Endodermal cell (in vitro differentiated cells): ENCODE results near the gene CA5A. TPM values are rescaled to one million over a fixed set of nuclear protein-coding genes. Genes with fewer than 3 reads are reported as not detected.
"Not testable (repeated sequence)": the region's sequence is repeated elsewhere in the genome, so short reads cannot be mapped to it uniquely, and the experiment has no call there.

Experiments
- DNase-seq: peaks from one replicate; pipeline ENCODE4 v3.0.0-alpha.2; 2017
- H3K27ac ChIP-seq: 2 replicates; pipeline ENCODE4 v1.5.1; 2013; ENCODE audit warnings: mild to moderate bottlenecking, low read depth, low read length, moderate library complexity
- H3K27me3 ChIP-seq: 2 replicates; pipeline ENCODE4 v1.6.1; 2013; ENCODE audit warnings: mild to moderate bottlenecking, low read length, moderate library complexity; ENCODE audit not compliant: insufficient read depth, control insufficient read depth, poor library complexity, severe bottlenecking
- H3K36me3 ChIP-seq: 2 replicates; pipeline ENCODE4 v1.7.0; 2013; ENCODE audit warnings: mild to moderate bottlenecking, low read length, moderate library complexity; ENCODE audit not compliant: control insufficient read depth, insufficient read depth
- H3K4me1 ChIP-seq: one replicate; pipeline ENCODE4 v1.7.0; 2013; ENCODE audit warnings: low read length; ENCODE audit not compliant: control insufficient read depth, insufficient read depth
- H3K4me3 ChIP-seq: 2 replicates; pipeline ENCODE4 v1.5.1; 2013; ENCODE audit warnings: mild to moderate bottlenecking, low read length, moderate library complexity
- H3K9ac ChIP-seq: 2 replicates; pipeline ENCODE4 v1.6.1; 2013; ENCODE audit warnings: mild to moderate bottlenecking, low read length, moderate library complexity; ENCODE audit not compliant: poor library complexity, severe bottlenecking; ENCODE audit errors: extremely low read depth
- H3K9me3 ChIP-seq: 2 replicates; pipeline ENCODE4 v1.6.1; 2013; ENCODE audit warnings: mild to moderate bottlenecking, low read length, moderate library complexity; ENCODE audit not compliant: control insufficient read depth
- H3K27ac Mint-ChIP-seq: 2 replicates; pipeline ENCODE4 v1.8.0; 2020; ENCODE audit warnings: mixed read lengths
- H3K27me3 Mint-ChIP-seq: 2 replicates; pipeline ENCODE4 v1.8.0; 2021; ENCODE audit warnings: mild to moderate bottlenecking, mixed read lengths; ENCODE audit not compliant: insufficient read depth
- H3K36me3 Mint-ChIP-seq: 2 replicates; pipeline ENCODE4 v1.8.0; 2020; ENCODE audit warnings: low read depth, mixed read lengths
- H3K4me1 Mint-ChIP-seq: 2 replicates; pipeline ENCODE4 v1.8.0; 2020; ENCODE audit warnings: mixed read lengths
- H3K4me3 Mint-ChIP-seq: 2 replicates; pipeline ENCODE4 v1.8.0; 2020; ENCODE audit warnings: mild to moderate bottlenecking, moderate library complexity, mixed read lengths
- H3K9me3 Mint-ChIP-seq: 2 replicates; pipeline ENCODE4 v1.8.0; 2020; ENCODE audit warnings: mild to moderate bottlenecking, mixed read lengths
- WGBS, 2 experiments: methylation state at CpG; one replicate each; pipeline versions ENCODE4 v1.1.5 to v1.1.7; 2013; ENCODE audit warnings: missing lambda C conversion rate in 2 of 2, mixed read lengths in 1 of 2; ENCODE audit not compliant: insufficient coverage in 1 of 2, insufficient read length in 1 of 2; 5-methylcytosine and 5-hydroxymethylcytosine counted together
- total RNA-seq, 2 donors: library from RNA; stranded (reverse); fragmentation: NEBNext Ultra II Directional in 1 of 2; extraction: Animal tissue kit (Norgen Biotek cat#: 25700) in 1 of 2; gene quantifications; 2 replicates in 1 of 2; 3 replicates in 1 of 2; pipeline ENCODE4 v1.2.1, GENCODE V29; 2021
- TF ChIP-seq, protein P1 (sequence below): fragments of 200-600 bp; sonication (generic); conservative IDR thresholded peaks from 2 replicates; pipeline ENCODE4 v1.5.0; 2021; ENCODE audit warnings: antibody characterized with exemption, mild to moderate bottlenecking

Gene CA5A
- total RNA-seq, 2 donors from 2014 or later = not detected

- H3K27ac ChIP-seq, H3K36me3 ChIP-seq, H3K4me3 ChIP-seq, H3K36me3 Mint-ChIP-seq, H3K4me1 ChIP-seq, DNase-seq, H3K27me3 ChIP-seq, H3K9me3 Mint-ChIP-seq, H3K9ac ChIP-seq, H3K27ac Mint-ChIP-seq, H3K4me1 Mint-ChIP-seq, H3K4me3 Mint-ChIP-seq, H3K9me3 ChIP-seq: not testable (repeated sequence)
- H3K27me3 Mint-ChIP-seq = peaks cover 25% of the 10 kb centered on the region
- WGBS, 2 experiments = 93 to 100% methylated on average over 11 to 23 of the region's 23 CpGs
These were observed 25.1 kb downstream of the CA5A start for GRCh38 chr16:87911106-87911763.

DNA sequence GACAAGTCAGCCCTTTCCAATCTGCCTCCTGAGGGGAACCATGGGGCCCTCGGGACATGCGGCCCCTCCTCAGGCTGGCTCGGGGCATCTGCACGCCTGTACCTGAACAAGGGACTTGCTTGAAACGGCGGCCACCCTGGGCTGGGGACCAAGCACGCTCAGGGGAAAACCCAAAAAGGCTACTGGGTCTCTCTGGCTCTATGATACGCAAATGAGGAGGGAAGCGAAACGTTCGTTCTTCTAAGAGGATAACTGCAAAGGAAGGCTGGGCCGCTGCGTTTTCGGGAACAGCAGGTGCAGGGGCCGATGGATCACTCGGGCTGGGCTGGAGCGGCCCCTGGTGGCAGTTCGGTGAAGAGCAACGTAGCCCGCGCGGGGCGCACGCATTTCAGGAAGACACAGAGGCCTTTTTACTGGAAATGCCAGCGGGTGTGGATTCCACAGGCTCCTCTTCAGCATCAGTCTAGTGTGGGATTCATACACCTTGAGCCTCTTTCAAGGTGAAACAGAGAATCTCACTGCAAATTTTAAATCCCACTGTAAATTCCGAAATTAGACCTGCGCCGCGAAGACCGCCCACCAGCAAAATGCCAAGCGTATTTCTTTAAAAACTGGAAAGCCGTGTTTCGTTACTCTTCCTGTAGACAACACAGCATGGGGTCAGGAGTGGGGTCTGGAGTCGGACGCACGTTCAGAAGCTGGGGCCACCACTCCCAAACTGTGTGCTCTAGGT is 27.0 kb downstream of the CA5A start:
- not testable (repeated sequence) for H3K4me1 ChIP-seq, H3K27me3 ChIP-seq, H3K9me3 ChIP-seq, H3K27ac ChIP-seq, H3K36me3 Mint-ChIP-seq, H3K9me3 Mint-ChIP-seq, H3K27ac Mint-ChIP-seq, H3K36me3 ChIP-seq, H3K4me3 ChIP-seq, H3K4me1 Mint-ChIP-seq, H3K9ac ChIP-seq, H3K4me3 Mint-ChIP-seq
- 44% methylated on average over 30 to 36 of the region's 36 CpGs for WGBS, 2 experiments
- peak; percentile 95 for DNase-seq
- H3K27me3 Mint-ChIP-seq = peaks cover 25% of the 10 kb centered on the region
- TF ChIP-seq, protein P1, sequence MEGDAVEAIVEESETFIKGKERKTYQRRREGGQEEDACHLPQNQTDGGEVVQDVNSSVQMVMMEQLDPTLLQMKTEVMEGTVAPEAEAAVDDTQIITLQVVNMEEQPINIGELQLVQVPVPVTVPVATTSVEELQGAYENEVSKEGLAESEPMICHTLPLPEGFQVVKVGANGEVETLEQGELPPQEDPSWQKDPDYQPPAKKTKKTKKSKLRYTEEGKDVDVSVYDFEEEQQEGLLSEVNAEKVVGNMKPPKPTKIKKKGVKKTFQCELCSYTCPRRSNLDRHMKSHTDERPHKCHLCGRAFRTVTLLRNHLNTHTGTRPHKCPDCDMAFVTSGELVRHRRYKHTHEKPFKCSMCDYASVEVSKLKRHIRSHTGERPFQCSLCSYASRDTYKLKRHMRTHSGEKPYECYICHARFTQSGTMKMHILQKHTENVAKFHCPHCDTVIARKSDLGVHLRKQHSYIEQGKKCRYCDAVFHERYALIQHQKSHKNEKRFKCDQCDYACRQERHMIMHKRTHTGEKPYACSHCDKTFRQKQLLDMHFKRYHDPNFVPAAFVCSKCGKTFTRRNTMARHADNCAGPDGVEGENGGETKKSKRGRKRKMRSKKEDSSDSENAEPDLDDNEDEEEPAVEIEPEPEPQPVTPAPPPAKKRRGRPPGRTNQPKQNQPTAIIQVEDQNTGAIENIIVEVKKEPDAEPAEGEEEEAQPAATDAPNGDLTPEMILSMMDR = peak; percentile 95

- not testable (repeated sequence) for H3K4me3 ChIP-seq, DNase-seq, H3K36me3 ChIP-seq, H3K4me3 Mint-ChIP-seq, H3K27ac Mint-ChIP-seq, H3K27ac ChIP-seq, H3K36me3 Mint-ChIP-seq, H3K27me3 ChIP-seq, H3K9me3 Mint-ChIP-seq, H3K4me1 ChIP-seq, H3K9ac ChIP-seq, H3K4me1 Mint-ChIP-seq, H3K9me3 ChIP-seq
- H3K27me3 Mint-ChIP-seq = peaks cover 21% of the 10 kb centered on the region
- WGBS, 2 experiments = 80 to 94% methylated on average over 9 to 11 of the region's 11 CpGs
These were observed 28.2 kb downstream of the CA5A start for GRCh38 chr16:87908101-87908500.

GRCh38 chr16:87905521-87905920 is 30.8 kb downstream of the CA5A start:
- 89 to 93% methylated on average over 5 to 7 of the region's 7 CpGs for whole genome bisulfite sequencing, 2 experiments
- not testable (repeated sequence) for H3K27me3 ChIP-seq, H3K4me1 ChIP-seq, H3K27ac ChIP-seq, H3K9me3 Mint-ChIP-seq, H3K27ac Mint-ChIP-seq, DNase-seq, H3K4me3 ChIP-seq, H3K36me3 ChIP-seq, H3K36me3 Mint-ChIP-seq, H3K4me3 Mint-ChIP-seq, H3K9ac ChIP-seq, H3K4me1 Mint-ChIP-seq, H3K9me3 ChIP-seq
- H3K27me3 Mint-ChIP-seq = peaks cover 21% of the 10 kb centered on the region
